GM12875 (cell line): Measurements from ENCODE around the gene GRAMD2A.

ENCODE experiments used
- H3K4me3 ChIP-seq: one replicate; pipeline ENCODE4 v1.5.1; 2011; ENCODE audit warnings: low read depth, low read length, control low read depth
- CTCF ChIP-seq: IDR thresholded peaks from 2 replicates; pipeline ENCODE4 v1.5.1; 2011; ENCODE audit warnings: low read depth, mild to moderate bottlenecking, control low read depth, inconsistent platforms, low read length, moderate library complexity, borderline replicate concordance; ENCODE audit not compliant: insufficient read depth

GRAMD2A gene

GRCh38 chr15:72168131-72168807, 29.3 kb downstream of the GRAMD2A start:
- TF ChIP-seq CTCF: no peak
- no peak overlapping the region for H3K4me3 ChIP-seq

- H3K4me3 ChIP-seq: no peak overlapping the region
- TF ChIP-seq CTCF: no peak
These were observed 30.1 kb downstream of the GRAMD2A start for GRCh38 chr15:72167445-72167844.

- H3K4me3 ChIP-seq: no peak overlapping the region
These were observed 30.7 kb downstream of the GRAMD2A start for GRCh38 chr15:72166716-72167417.

GRCh38 chr15:72163719-72164118, 33.9 kb downstream of the GRAMD2A start:
- no peak overlapping the region for H3K4me3 ChIP-seq
- no peak for TF ChIP-seq CTCF

More at GRCh38 chr15:72166716-72167417, 30.7 kb downstream of the GRAMD2A start:
- TF ChIP-seq CTCF: no peak

GRCh38 chr15:72162569-72162968, 35.0 kb downstream of the GRAMD2A start:
- TF ChIP-seq CTCF: no peak
- H3K4me3 ChIP-seq: no peak overlapping the region

- no peak for TF ChIP-seq CTCF
- no peak overlapping the region for H3K4me3 ChIP-seq
These were observed 36.0 kb downstream of the GRAMD2A start for GRCh38 chr15:72161361-72162132.

GRCh38 chr15:72160696-72161245, 36.8 kb downstream of the GRAMD2A start:
- H3K4me3 ChIP-seq: no peak overlapping the region
- TF ChIP-seq CTCF: no peak
